HFFc6 (cell line): ENCODE results near the gene RAP1GAP2. TPM values are rescaled to one million over a fixed set of nuclear protein-coding genes. Genes with fewer than 3 reads are reported as not detected.

Experiments
- DNase-seq: peaks from one replicate; pipeline ENCODE4 v3.0.0-alpha.2; 2018
- H3K27ac Mint-ChIP-seq: 2 replicates; pipeline ENCODE4 v1.8.0; 2020; ENCODE audit warnings: mild to moderate bottlenecking, mixed read lengths
- H3K27me3 Mint-ChIP-seq: 2 replicates; pipeline ENCODE4 v1.8.0; 2021; ENCODE audit warnings: mild to moderate bottlenecking, moderate library complexity, mixed read lengths; ENCODE audit not compliant: insufficient read depth
- H3K36me3 Mint-ChIP-seq: 2 replicates; pipeline ENCODE4 v1.8.0; 2021; ENCODE audit warnings: low read depth, mixed read lengths
- H3K4me1 Mint-ChIP-seq: 2 replicates; pipeline ENCODE4 v1.8.0; 2020; ENCODE audit warnings: low read depth, mixed read lengths
- H3K4me3 Mint-ChIP-seq: 2 replicates; pipeline ENCODE4 v1.8.0; 2020; ENCODE audit warnings: mild to moderate bottlenecking, moderate library complexity, mixed read lengths
- H3K9me3 Mint-ChIP-seq: 2 replicates; pipeline ENCODE4 v1.8.0; 2020; ENCODE audit warnings: mild to moderate bottlenecking, mixed read lengths
- total RNA-seq, 6 experiments: library from RNA; stranded (reverse); fragmentation: NEBNext Ultra II Directional; extraction: Animal tissue kit (Norgen Biotek cat#: 25700); gene quantifications; 2 replicates in 1 of 6; 3 replicates in 5 of 6; pipeline ENCODE4 v1.2.3, GENCODE V29; 2021
- TF ChIP-seq, protein P1 (sequence below): fragments of 200-600 bp; sonication (generic); IDR thresholded peaks from 2 replicates; pipeline ENCODE4 v1.5.0; 2021; ENCODE audit warnings: antibody characterized with exemption, mild to moderate bottlenecking

RAP1GAP2 gene
- total RNA-seq, 6 experiments from 2014 or later: 7.9 to 27.4 (median 23.9) TPM

DNA sequence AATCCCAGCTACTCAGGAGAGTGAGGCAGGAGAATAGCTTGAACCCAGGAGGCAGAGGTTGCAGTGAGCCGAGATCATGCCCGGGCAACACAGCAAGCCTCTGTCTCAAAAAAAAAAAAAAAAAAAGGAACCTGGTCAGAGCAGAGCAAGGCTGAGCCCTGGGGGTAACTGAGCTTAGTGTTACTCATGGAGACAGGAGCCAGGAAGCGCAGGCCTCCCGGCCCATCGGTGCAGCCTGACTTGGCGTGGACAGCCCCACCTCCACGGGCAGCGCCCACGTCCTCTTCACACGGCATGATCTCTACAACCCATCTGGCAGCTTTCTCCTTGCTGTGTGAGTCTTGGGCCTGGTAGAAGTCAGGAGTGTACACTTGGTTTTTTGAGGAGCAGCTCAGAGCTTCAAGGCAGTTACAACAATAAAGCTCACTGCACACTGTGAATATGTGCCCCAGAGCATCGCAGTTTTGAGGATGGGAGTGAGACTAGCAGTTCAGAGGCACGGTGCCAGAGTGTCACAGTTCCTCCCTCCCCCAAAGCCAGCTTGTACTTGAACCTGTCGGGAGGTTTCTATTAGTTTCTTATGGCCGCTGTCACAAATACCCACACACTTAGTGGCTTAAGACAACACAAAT lies 129.9 kb downstream of the RAP1GAP2 start:
- DNase-seq: peak; percentile 89
- Mint-ChIP-seq H3K4me3 (peak overlapping the region; percentile 12; the same call in 1 of the 2 replicates), H3K36me3 (peaks cover 28% of the 10 kb centered on the region), H3K4me1 (peaks cover 34% of the 10 kb centered on the region), H3K27ac (peak overlapping the region; percentile 95), H3K9me3 (peaks cover 16% of the 10 kb centered on the region; the same call in 1 of the 2 replicates), H3K27me3 (no peaks in the 10 kb centered on the region; the same call in 1 of the 2 replicates)
- TF ChIP-seq, protein P1, sequence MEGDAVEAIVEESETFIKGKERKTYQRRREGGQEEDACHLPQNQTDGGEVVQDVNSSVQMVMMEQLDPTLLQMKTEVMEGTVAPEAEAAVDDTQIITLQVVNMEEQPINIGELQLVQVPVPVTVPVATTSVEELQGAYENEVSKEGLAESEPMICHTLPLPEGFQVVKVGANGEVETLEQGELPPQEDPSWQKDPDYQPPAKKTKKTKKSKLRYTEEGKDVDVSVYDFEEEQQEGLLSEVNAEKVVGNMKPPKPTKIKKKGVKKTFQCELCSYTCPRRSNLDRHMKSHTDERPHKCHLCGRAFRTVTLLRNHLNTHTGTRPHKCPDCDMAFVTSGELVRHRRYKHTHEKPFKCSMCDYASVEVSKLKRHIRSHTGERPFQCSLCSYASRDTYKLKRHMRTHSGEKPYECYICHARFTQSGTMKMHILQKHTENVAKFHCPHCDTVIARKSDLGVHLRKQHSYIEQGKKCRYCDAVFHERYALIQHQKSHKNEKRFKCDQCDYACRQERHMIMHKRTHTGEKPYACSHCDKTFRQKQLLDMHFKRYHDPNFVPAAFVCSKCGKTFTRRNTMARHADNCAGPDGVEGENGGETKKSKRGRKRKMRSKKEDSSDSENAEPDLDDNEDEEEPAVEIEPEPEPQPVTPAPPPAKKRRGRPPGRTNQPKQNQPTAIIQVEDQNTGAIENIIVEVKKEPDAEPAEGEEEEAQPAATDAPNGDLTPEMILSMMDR: no peak

DNA sequence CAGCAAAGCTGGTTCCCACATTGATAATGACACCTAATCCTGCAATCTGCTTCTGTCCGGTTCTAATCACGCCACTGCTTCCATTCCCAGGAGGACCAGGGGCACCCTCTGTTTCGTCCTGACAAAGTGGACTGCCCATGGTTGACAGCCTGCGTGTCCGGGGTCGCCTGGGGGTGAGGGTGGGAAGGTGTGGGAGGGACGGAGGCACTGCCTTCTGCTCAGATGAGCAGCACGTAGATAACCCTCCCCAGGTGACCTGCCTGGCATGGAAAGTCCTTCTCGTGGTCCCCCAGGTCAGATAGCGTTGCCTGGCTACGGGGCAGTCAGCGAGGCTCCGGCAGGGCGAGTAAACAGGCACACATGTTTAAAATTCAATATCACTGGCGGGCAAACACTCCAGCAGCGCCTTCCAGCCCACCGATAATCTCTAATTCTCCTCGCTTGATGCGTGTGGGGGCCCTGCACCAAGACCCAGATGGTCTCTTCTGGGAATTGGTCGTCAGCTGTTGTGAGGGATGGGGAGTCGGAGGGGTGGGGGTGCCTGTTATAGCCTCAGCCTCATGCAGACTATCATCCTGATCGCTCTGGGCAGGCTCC lies 132.2 kb downstream of the RAP1GAP2 start:
- Mint-ChIP-seq H3K9me3 (peaks cover 16% of the 10 kb centered on the region; the same call in 1 of the 2 replicates), H3K4me1 (peaks cover 33% of the 10 kb centered on the region), H3K36me3 (peaks cover 28% of the 10 kb centered on the region), H3K27ac (no peak overlapping the region), H3K4me3 (no peak overlapping the region), H3K27me3 (no peaks in the 10 kb centered on the region; the same call in 1 of the 2 replicates)
- DNase-seq: no peak
- TF ChIP-seq, protein P1: no peak

DNA sequence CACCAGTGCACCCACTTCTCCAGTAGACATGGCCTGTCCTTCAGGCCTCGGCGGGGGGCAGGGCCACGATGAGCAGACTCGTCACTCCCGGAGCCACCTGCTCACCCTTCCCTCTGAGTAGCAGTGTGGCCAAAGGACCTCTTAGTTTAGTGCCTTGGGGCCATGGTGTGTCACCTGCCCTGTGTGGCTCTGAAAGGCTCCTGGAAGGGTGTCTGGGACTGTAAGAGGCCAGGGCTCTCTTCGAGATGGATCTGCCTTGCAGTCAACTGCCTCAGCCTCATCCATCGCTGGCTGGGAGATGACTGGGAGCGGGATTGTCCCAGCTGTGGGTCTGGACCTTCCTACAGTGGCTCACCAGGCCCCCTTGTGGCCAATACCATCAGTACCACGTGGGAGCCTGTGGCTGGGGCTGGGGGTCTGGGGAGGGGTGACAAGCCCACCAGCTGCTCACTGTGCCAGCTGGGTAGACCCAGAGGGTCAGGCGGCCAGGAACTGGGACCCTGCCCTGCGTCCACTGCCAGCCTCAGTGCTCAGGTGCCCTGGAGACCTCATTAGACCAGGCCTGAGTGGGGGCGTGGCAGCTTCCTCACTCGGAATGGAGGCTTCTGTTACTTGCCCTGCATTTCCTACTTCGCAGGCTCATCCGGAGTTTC lies 133.8 kb downstream of the RAP1GAP2 start:
- H3K9me3 Mint-ChIP-seq: peaks cover 15% of the 10 kb centered on the region; the same call in 1 of the 2 replicates
- H3K27me3 Mint-ChIP-seq: peaks cover 2% of the 10 kb centered on the region; the same call in 1 of the 2 replicates
- no peak overlapping the region for H3K27ac Mint-ChIP-seq
- no peak overlapping the region for H3K4me3 Mint-ChIP-seq
- TF ChIP-seq, protein P1: peak; percentile 84
- DNase-seq: no peak
- H3K4me1 Mint-ChIP-seq: peaks cover 17% of the 10 kb centered on the region
- peaks cover 20% of the 10 kb centered on the region for H3K36me3 Mint-ChIP-seq

DNA sequence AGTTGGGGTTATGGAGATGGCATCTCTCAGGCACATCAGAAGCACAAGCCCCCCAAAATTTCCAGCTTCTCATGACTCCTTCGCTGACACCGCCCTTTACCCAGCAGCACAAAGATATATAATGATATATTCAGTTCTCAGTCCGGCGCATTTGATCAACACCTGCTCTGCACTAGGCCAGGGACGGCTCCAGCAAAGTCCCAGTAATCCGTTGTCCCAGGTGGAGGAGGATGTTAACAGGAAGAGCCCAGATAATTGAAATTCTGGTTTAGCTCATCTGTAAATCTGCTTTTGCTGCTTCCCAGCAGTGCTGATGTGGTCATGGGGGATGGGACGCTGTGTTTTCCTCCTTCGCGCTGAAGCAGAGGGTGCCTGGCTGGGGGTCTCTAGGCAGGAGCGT lies 135.6 kb downstream of the RAP1GAP2 start:
- Mint-ChIP-seq H3K4me1 (peaks cover 6% of the 10 kb centered on the region), H3K27ac (no peak overlapping the region), H3K36me3 (peaks cover 11% of the 10 kb centered on the region), H3K9me3 (peaks cover 10% of the 10 kb centered on the region; the same call in 1 of the 2 replicates), H3K27me3 (peaks cover 2% of the 10 kb centered on the region; the same call in 1 of the 2 replicates), H3K4me3 (no peak overlapping the region)
- DNase-seq: no peak
- TF ChIP-seq, protein P1: no peak

DNA sequence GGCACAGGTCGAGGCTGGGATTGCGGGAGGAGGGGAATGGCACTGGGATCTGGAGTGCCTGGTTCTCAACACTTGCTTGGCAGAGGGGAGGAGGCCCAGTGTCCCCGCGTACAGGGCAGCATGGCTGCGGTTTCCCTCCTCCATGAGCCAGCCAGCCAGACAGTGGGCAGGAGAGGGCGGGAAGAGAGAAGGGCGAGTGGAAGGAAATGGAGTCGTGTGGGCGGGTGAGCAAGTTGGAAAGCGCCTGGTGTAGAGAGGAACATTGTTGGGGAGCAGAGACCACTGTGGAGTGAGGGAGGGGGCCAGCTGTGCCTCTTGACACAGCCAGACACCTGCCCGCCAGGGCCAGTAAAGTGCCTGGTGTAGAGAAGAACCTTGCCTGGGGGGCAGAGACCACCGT lies 136.7 kb downstream of the RAP1GAP2 start:
- Mint-ChIP-seq H3K27me3 (peaks cover 2% of the 10 kb centered on the region; the same call in 1 of the 2 replicates), H3K9me3 (peaks cover 4% of the 10 kb centered on the region; the same call in 1 of the 2 replicates), H3K27ac (no peak overlapping the region), H3K36me3 (peaks cover 4% of the 10 kb centered on the region), H3K4me3 (no peak overlapping the region), H3K4me1 (peaks cover 17% of the 10 kb centered on the region)
- DNase-seq: no peak
- TF ChIP-seq, protein P1: no peak
